H1 (cell line): Measurements from ENCODE around the gene PTPN7. TPM values are rescaled to one million over a fixed set of nuclear protein-coding genes. Genes with fewer than 3 reads are reported as not detected.

Source experiments
- CTCF ChIA-PET: fragments of 300-600 bp; sonication (Branson Sonifier 250); formaldehyde crosslinking; loops from one replicate; lab custom pipeline; 2021; ENCODE audit not compliant: partially characterized antibody; lab: Charles Lee
- POLR2A ChIA-PET: fragments of 300-600 bp; sonication (Branson Sonifier 250); formaldehyde crosslinking; loops from one replicate; lab custom pipeline; 2021; ENCODE audit warnings: inconsistent platforms; ENCODE audit not compliant: partially characterized antibody; lab: Charles Lee
- DNase-seq, 2 experiments: peaks; one replicate each; pipeline versions ENCODE4 v3.0.0 to v3.0.0-alpha.2; 2010 to 2022; ENCODE audit warnings: low spot score in 2 of 2, low read depth in 1 of 2, mixed read lengths in 1 of 2
- FAIRE-seq: peaks from 2 replicates; lab custom pipeline; 2011; peaks lifted over from hg19 to GRCh38; lab: Jason Lieb, UNC
- H2AFZ ChIP-seq: 2 replicates; pipeline ENCODE4 v1.8.1; 2012; ENCODE audit warnings: low read length, inconsistent platforms
- H2AK5ac ChIP-seq: 2 replicates; pipeline ENCODE4 v1.6.1; 2013; ENCODE audit warnings: low read depth, low read length
- H2BK120ac ChIP-seq: replicated peaks from 2 replicates; pipeline ENCODE3; 2013; ENCODE audit warnings: low read depth, low read length, inconsistent platforms
- H2BK12ac ChIP-seq: 2 replicates; pipeline ENCODE4 v1.6.1; 2013; ENCODE audit warnings: low read depth, low read length
- H2BK15ac ChIP-seq: 2 replicates; pipeline ENCODE4 v1.6.1; 2013; ENCODE audit warnings: low read length
- H2BK20ac ChIP-seq: 2 replicates; pipeline ENCODE4 v1.6.1; 2013; ENCODE audit warnings: low read length
- H2BK5ac ChIP-seq: 2 replicates; pipeline ENCODE4 v1.6.1; 2013; ENCODE audit warnings: low read depth, low read length
- H3K14ac ChIP-seq: 2 replicates; pipeline ENCODE4 v1.6.1; 2013; ENCODE audit warnings: inconsistent platforms; ENCODE audit not compliant: insufficient read length
- H3K18ac ChIP-seq: 2 replicates; pipeline ENCODE4 v1.6.1; 2013; ENCODE audit warnings: low read length; ENCODE audit errors: extremely low read depth
- H3K23ac ChIP-seq: 2 replicates; pipeline ENCODE4 v1.6.1; 2013; ENCODE audit warnings: inconsistent platforms; ENCODE audit not compliant: insufficient read length
- H3K23me2 ChIP-seq: 2 replicates; pipeline ENCODE4 v1.6.1; 2013; ENCODE audit warnings: low read depth, low read length
- H3K27ac ChIP-seq: 2 replicates; pipeline ENCODE4 v1.6.1; 2011; ENCODE audit warnings: low read depth, low read length, inconsistent platforms
- H3K27me3 ChIP-seq, 4 experiments: replicated peaks in 1 of 4; 1 replicate in 1 of 4; 2 replicates in 3 of 4; pipeline versions ENCODE4 v1.6.1 to v1.8.1; 2011 to 2013; ENCODE audit warnings: low read length in 3 of 4, mild to moderate bottlenecking in 3 of 4, inconsistent platforms in 2 of 4, mixed read lengths in 2 of 4, moderate library complexity in 1 of 4; ENCODE audit not compliant: control insufficient read depth in 3 of 4, insufficient read depth in 3 of 4; ENCODE audit errors: extremely low read depth in 1 of 4
- H3K36me3 ChIP-seq, 4 experiments: 2 replicates each; pipeline versions ENCODE4 v1.6.1 to v1.8.1; 2011 to 2013; ENCODE audit warnings: mild to moderate bottlenecking in 4 of 4, low read length in 3 of 4, moderate library complexity in 2 of 4, control low read depth in 1 of 4, inconsistent platforms in 1 of 4; ENCODE audit not compliant: insufficient read depth in 4 of 4, control insufficient read depth in 2 of 4
- H3K4ac ChIP-seq: replicated peaks from 2 replicates; pipeline ENCODE3; 2013; ENCODE audit warnings: low read length, low read depth, mixed read lengths, inconsistent platforms; ENCODE audit not compliant: insufficient read length
- H3K4me1 ChIP-seq, 4 experiments: replicated peaks in 1 of 4; 1 replicate in 1 of 4; 2 replicates in 3 of 4; pipeline versions ENCODE4 v1.6.1 to v1.8.1; 2011 to 2013; ENCODE audit warnings: low read length in 3 of 4, inconsistent platforms in 2 of 4, mixed read lengths in 1 of 4; ENCODE audit not compliant: insufficient read depth in 4 of 4, control insufficient read depth in 3 of 4
- H3K4me2 ChIP-seq, 2 experiments: 2 replicates each; pipeline versions ENCODE4 v1.6.1 to v1.8.1; 2011 to 2013; ENCODE audit warnings: low read depth in 2 of 2, low read length in 2 of 2, control low read depth in 1 of 2, inconsistent platforms in 1 of 2, mild to moderate bottlenecking in 1 of 2; ENCODE audit not compliant: insufficient read depth in 1 of 2
- H3K4me3 ChIP-seq, 4 experiments: fragments of 200-600, 300-600 bp in 1 of 4; sonication (generic), shearing (Covaris generic), sonication (Bioruptor Twin) in 1 of 4; 2 replicates each; pipeline versions ENCODE4 v1.5.1 to v1.8.1; 2011 to 2016; ENCODE audit warnings: low read length in 4 of 4, low read depth in 3 of 4, control low read depth in 2 of 4, inconsistent platforms in 2 of 4, mild to moderate bottlenecking in 2 of 4, mixed read lengths in 1 of 4, moderate library complexity in 1 of 4; ENCODE audit not compliant: insufficient read depth in 2 of 4; ENCODE audit errors: extremely low read depth in 1 of 4
- H3K56ac ChIP-seq: replicated peaks from 2 replicates; pipeline ENCODE3; 2013; ENCODE audit warnings: low read depth, mild to moderate bottlenecking, mixed read lengths, low read length, inconsistent platforms; ENCODE audit not compliant: insufficient read length
- H3K79me1 ChIP-seq: 2 replicates; pipeline ENCODE4 v1.6.1; 2013; ENCODE audit warnings: low read depth, low read length, control low read depth
- H3K79me2 ChIP-seq, 2 experiments: 2 replicates each; pipeline versions ENCODE4 v1.6.1 to v1.8.1; 2012 to 2013; ENCODE audit warnings: low read length in 2 of 2, mild to moderate bottlenecking in 2 of 2, inconsistent platforms in 1 of 2; ENCODE audit not compliant: insufficient read depth in 2 of 2, control insufficient read depth in 1 of 2
- H3K9ac ChIP-seq, 4 experiments: replicated peaks in 1 of 4; 1 replicate in 1 of 4; 2 replicates in 3 of 4; pipeline versions ENCODE4 v1.6.1 to v1.8.1; 2011 to 2013; ENCODE audit warnings: low read depth in 3 of 4, low read length in 3 of 4, control low read depth in 2 of 4, mild to moderate bottlenecking in 2 of 4, moderate library complexity in 2 of 4, inconsistent platforms in 1 of 4; ENCODE audit errors: extremely low read depth in 1 of 4
- H3K9me3 ChIP-seq, 2 experiments: 2 replicates each; pipeline versions ENCODE4 v1.6.1 to v1.8.1; 2012 to 2013; ENCODE audit warnings: mild to moderate bottlenecking in 2 of 2, moderate library complexity in 2 of 2, control low read depth in 1 of 2, inconsistent platforms in 1 of 2, low read depth in 1 of 2, low read length in 1 of 2, mixed read lengths in 1 of 2; ENCODE audit not compliant: insufficient read depth in 2 of 2
- H4K20me1 ChIP-seq, 2 experiments: replicated peaks in 1 of 2; 2 replicates each; pipeline versions ENCODE3 to v1.8.1; 2011 to 2013; ENCODE audit warnings: inconsistent platforms in 2 of 2, low read length in 2 of 2, mild to moderate bottlenecking in 1 of 2; ENCODE audit not compliant: insufficient read depth in 2 of 2, control insufficient read depth in 1 of 2
- H4K5ac ChIP-seq: 2 replicates; pipeline ENCODE4 v1.6.1; 2013; ENCODE audit warnings: low read length, low read depth, mixed read lengths, inconsistent platforms; ENCODE audit not compliant: insufficient read length
- H4K8ac ChIP-seq: 2 replicates; pipeline ENCODE4 v1.8.0; 2013; ENCODE audit warnings: mild to moderate bottlenecking, moderate library complexity, low read length, inconsistent platforms; ENCODE audit not compliant: insufficient read depth; ENCODE audit errors: extremely low read depth
- H4K91ac ChIP-seq: replicated peaks from 2 replicates; pipeline ENCODE3; 2013; ENCODE audit warnings: low read length, mixed read lengths, inconsistent platforms; ENCODE audit not compliant: insufficient read length
- ASH2L ChIP-seq: fragments of 200-600, 300-600 bp; sonication (generic); IDR thresholded peaks from one replicate; pipeline ENCODE4 v1.7.1; 2017; ENCODE audit warnings: low read length
- CBX5 ChIP-seq: fragments of 300-800, 300-1000 bp; sonication (generic); IDR thresholded peaks from 2 replicates; pipeline ENCODE4 v1.7.1; 2016; ENCODE audit warnings: antibody characterized with exemption, low read length, low read depth
- CEBPB ChIP-seq: IDR thresholded peaks from 2 replicates; pipeline ENCODE4 v1.6.1; 2012; ENCODE audit warnings: low read depth, low read length
- CREB1 ChIP-seq: IDR thresholded peaks from 2 replicates; pipeline ENCODE4 v1.6.1; 2012; ENCODE audit warnings: inconsistent platforms
- E2F6 ChIP-seq: IDR thresholded peaks from 2 replicates; pipeline ENCODE4 v1.6.1; 2012; ENCODE audit warnings: inconsistent platforms
- EGR1 ChIP-seq: IDR thresholded peaks from 2 replicates; pipeline ENCODE4 v1.6.1; 2011; ENCODE audit warnings: low read depth, low read length, borderline replicate concordance
- FOSL1 ChIP-seq: IDR thresholded peaks from 2 replicates; pipeline ENCODE4 v1.6.1; 2011; ENCODE audit warnings: mild to moderate bottlenecking, low read depth, low read length, moderate library complexity; ENCODE audit not compliant: insufficient read depth
- JUN ChIP-seq: IDR thresholded peaks from 2 replicates; pipeline ENCODE4 v1.6.1; 2011; ENCODE audit warnings: low read depth, mild to moderate bottlenecking, improper control_type of control experiment, low read length
- KDM5A ChIP-seq: fragments of 200-600 bp; IDR thresholded peaks from 2 replicates; pipeline ENCODE4 v1.7.1; 2012; ENCODE audit warnings: mild to moderate bottlenecking, low read length, inconsistent platforms, mixed read lengths
- MAFK ChIP-seq: IDR thresholded peaks from 2 replicates; pipeline ENCODE4 v1.6.1; 2012; ENCODE audit warnings: low read depth, mild to moderate bottlenecking, improper control_type of control experiment, low read length
- NRF1 ChIP-seq: IDR thresholded peaks from 2 replicates; pipeline ENCODE4 v1.6.1; 2011; ENCODE audit warnings: mild to moderate bottlenecking, low read depth, low read length, improper control_type of control experiment
- PHF8 ChIP-seq: fragments of 200-600 bp; sonication (generic); conservative IDR thresholded peaks from 2 replicates; pipeline ENCODE4 v1.7.1; 2012; ENCODE audit warnings: low read depth, mild to moderate bottlenecking, inconsistent platforms, low read length, moderate library complexity
- POLR2AphosphoS5 ChIP-seq: IDR thresholded peaks from 2 replicates; pipeline ENCODE4 v1.6.1; 2011; ENCODE audit warnings: low read depth, low read length
- SP2 ChIP-seq: IDR thresholded peaks from 2 replicates; pipeline ENCODE4 v1.6.1; 2012; ENCODE audit warnings: mild to moderate bottlenecking, low read length, inconsistent platforms
- SUZ12 ChIP-seq: fragments of 200-600 bp; sonication (generic); IDR thresholded peaks from 2 replicates; pipeline ENCODE4 v1.6.1; 2012; ENCODE audit warnings: mild to moderate bottlenecking, inconsistent platforms, low read length, moderate library complexity, mixed read lengths
- TCF12 ChIP-seq: IDR thresholded peaks from 2 replicates; pipeline ENCODE4 v1.6.1; 2011; ENCODE audit warnings: low read depth, mild to moderate bottlenecking, low read length
- WGBS, 2 experiments: shearing (Covaris generic) in 1 of 2; methylation state at CpG; one replicate each; pipeline versions ENCODE4 v1.1.6 to v1.1.7; 2013 to 2015; ENCODE audit warnings: low lambda C conversion rate in 2 of 2, mixed read lengths in 2 of 2, inconsistent platforms in 1 of 2, low coverage in 1 of 2, missing lambda C conversion rate in 1 of 2; ENCODE audit not compliant: insufficient replicate concordance in 2 of 2, insufficient coverage in 1 of 2, insufficient read length in 1 of 2; ENCODE audit errors: extremely low coverage in 1 of 2, missing lambda C conversion rate in 1 of 2; 5-methylcytosine and 5-hydroxymethylcytosine counted together
- polyA plus RNA-seq, 7 experiments: library from polyadenylated mRNA; depleted of rRNA in 3 of 7; stranded (reverse) in 5 of 7; unstranded in 2 of 7; fragments of >200 nt in 5 of 7; fragments of 200-250 nt in 2 of 7; gene quantifications; 1 replicate in 5 of 7; 2 replicates in 1 of 7; 4 replicates in 1 of 7; pipeline versions ENCODE4 v1.2.1 to v1.2.3, GENCODE V29; 2011 to 2013; ENCODE audit warnings: missing spikeins in 2 of 7, mixed read lengths in 2 of 7
- total RNA-seq: library from RNA; stranded (reverse); fragmentation: NEBNext Ultra II Directional; extraction: Animal tissue kit (Norgen Biotek cat#: 25700); gene quantifications from 2 replicates; pipeline ENCODE4 v1.2.1, GENCODE V29; 2021

Gene PTPN7
- total and polyA plus RNA-seq, 2 of the 8 experiments (the other 6 are each of a cell fraction or from before 2014, with no cell fraction given): 0.20 TPM; not detected in 1

- H3K23ac ChIP-seq: no peak overlapping the region
- CTCF ChIA-PET: interaction anchor here (1.0 to 3.7 kb wide), 15 partner anchors 8 to 479 kb away, joined by 3 to 30 read pairs (median 4); no protein-coding TSS in a partner anchor
- H3K4me1 ChIP-seq: no peaks in the 10 kb centered on the region
- DNase-seq (no peak), FAIRE-seq (no peak)
- H2BK20ac ChIP-seq: no peak overlapping the region
- H4K91ac ChIP-seq: no peak overlapping the region
- no peak overlapping the region for H2AK5ac ChIP-seq
- no peaks in the 10 kb centered on the region for H3K36me3 ChIP-seq
- H3K18ac ChIP-seq: no peak overlapping the region
- no peaks in the 10 kb centered on the region for H3K79me2 ChIP-seq
- H3K79me1 ChIP-seq: no peaks in the 10 kb centered on the region
- H2BK15ac ChIP-seq: no peak overlapping the region
- H3K23me2 ChIP-seq: peaks cover 14% of the 10 kb centered on the region; the same call in 1 of the 2 replicates
- no peak overlapping the region for H3K9ac ChIP-seq
- H3K4ac ChIP-seq: no peak overlapping the region
- no peak overlapping the region for H3K4me3 ChIP-seq
- no peaks in the 10 kb centered on the region for H3K9me3 ChIP-seq
- H2BK5ac ChIP-seq: no peak overlapping the region
- H4K8ac ChIP-seq: no peak overlapping the region
- no peak overlapping the region for H4K5ac ChIP-seq
- no peak overlapping the region for H2BK12ac ChIP-seq
- H3K4me2 ChIP-seq: no peak overlapping the region
- H4K20me1 ChIP-seq: peaks cover 0 to 3% of the 10 kb centered on the region in 2 experiments
- POLR2A ChIA-PET: no interaction called here
- H3K14ac ChIP-seq: no peak overlapping the region
- H3K27ac ChIP-seq: no peak overlapping the region
- H2AFZ ChIP-seq: no peak overlapping the region
- WGBS, 2 experiments: 90% methylated on average over 8 of the region's 8 CpGs; no CpG with 5 or more reads in 1 of the 2 experiments
- peaks cover 0 to 4% (median 2%) of the 10 kb centered on the region in 4 experiments; a peak in 4 of 7 replicates for H3K27me3 ChIP-seq
- no peak overlapping the region for H2BK120ac ChIP-seq
- no peak overlapping the region for H3K56ac ChIP-seq
- no peak for TF ChIP-seq JUN
- no peak for TF ChIP-seq CBX5
- TF ChIP-seq E2F6: no peak
- no peak for TF ChIP-seq EGR1
- no peak for TF ChIP-seq TCF12
- TF ChIP-seq MAFK: no peak
- no peak for TF ChIP-seq ASH2L
- TF ChIP-seq PHF8: no peak
- no peak for TF ChIP-seq CEBPB
- TF ChIP-seq KDM5A: no peak
- TF ChIP-seq CREB1: no peak
- no peak for TF ChIP-seq NRF1
- no peak for TF ChIP-seq SP2
- no peak for TF ChIP-seq POLR2AphosphoS5
- TF ChIP-seq SUZ12: no peak
- no peak for TF ChIP-seq FOSL1
Measured at GRCh38 chr1:202200669-202201068, 40.3 kb upstream of the PTPN7 start.
